ENCODE measurements around the gene INKA2.

The INKA2 gene

DNA sequence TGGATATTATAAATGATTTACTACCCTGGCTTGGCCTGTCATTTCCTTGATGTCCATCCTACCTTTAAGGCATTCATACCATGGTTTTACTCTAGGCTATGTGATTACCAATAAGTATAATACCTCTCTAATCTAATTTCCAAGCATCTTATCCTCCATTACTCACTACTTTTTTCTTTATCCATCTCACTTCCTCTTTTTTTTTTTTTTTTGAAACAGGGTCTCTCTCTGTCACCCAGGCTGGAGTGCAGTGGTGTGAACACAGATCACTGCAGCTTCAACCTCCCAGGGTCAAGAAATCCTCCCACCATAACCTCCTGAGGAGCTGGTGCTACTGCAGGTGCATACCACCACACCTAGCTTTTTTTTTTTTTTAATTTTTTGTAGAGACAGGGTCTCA, 39.9 kb downstream of the INKA2 start:
- TF ChIP-seq, protein P1, sequence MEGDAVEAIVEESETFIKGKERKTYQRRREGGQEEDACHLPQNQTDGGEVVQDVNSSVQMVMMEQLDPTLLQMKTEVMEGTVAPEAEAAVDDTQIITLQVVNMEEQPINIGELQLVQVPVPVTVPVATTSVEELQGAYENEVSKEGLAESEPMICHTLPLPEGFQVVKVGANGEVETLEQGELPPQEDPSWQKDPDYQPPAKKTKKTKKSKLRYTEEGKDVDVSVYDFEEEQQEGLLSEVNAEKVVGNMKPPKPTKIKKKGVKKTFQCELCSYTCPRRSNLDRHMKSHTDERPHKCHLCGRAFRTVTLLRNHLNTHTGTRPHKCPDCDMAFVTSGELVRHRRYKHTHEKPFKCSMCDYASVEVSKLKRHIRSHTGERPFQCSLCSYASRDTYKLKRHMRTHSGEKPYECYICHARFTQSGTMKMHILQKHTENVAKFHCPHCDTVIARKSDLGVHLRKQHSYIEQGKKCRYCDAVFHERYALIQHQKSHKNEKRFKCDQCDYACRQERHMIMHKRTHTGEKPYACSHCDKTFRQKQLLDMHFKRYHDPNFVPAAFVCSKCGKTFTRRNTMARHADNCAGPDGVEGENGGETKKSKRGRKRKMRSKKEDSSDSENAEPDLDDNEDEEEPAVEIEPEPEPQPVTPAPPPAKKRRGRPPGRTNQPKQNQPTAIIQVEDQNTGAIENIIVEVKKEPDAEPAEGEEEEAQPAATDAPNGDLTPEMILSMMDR (IDR thresholded peaks at IDR 0.05; ENCODE audit: insufficient read depth, low read depth, low read length, missing control alignments), result no peak
- no peak for DNase-seq (ENCODE audit: low read depth)
- H3K4me3 ChIP-seq (ENCODE audit: low read length), result no peak overlapping the region

DNA sequence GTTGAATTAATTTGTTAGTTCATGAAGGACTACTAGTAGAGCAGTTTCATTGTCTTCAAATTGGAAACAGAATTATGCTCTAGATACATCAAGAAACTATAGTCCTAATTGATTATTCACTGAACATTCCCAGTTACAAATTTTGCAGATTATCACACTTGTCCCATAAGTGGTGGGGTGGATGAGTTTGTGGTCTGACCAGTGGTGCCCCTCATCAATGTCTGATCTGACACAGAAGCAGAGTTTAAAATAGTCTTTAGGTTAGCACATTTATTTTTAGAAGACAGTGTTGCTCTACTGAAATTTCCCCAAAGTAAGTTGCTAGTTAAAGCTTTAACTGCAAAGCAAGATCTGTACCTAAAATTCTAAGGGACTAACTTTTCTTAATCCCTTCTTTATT, 42.9 kb downstream of the INKA2 start:
- TF ChIP-seq, protein P1 (IDR thresholded peaks at IDR 0.05; ENCODE audit: insufficient read depth, low read depth, low read length, missing control alignments), result no peak
- no peak overlapping the region for H3K4me3 ChIP-seq (ENCODE audit: low read length)
- no peak for DNase-seq (ENCODE audit: low read depth)

DNA sequence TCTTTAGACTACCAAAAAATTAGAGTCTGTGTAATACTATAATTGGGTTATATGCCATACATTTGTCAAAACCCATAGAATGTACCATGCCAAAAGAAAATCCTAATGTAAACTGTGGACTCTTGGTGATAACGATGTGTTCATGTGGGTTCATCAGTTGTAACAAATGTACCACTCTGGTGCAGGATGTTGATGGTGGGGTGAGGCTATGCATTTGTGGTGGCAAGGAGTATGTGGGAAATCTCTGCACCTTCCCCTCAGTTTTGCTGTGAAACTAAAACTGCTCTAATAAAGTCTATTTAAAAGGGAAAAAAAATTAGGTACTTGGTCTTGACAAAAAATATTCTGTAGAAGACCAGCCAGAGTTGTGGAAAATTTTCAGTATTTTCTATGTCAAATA, 43.4 kb downstream of the INKA2 start:
- TF ChIP-seq, protein P1 (IDR thresholded peaks at IDR 0.05; ENCODE audit: insufficient read depth, low read depth, low read length, missing control alignments), result no peak
- H3K4me3 ChIP-seq (ENCODE audit: low read length), result no peak overlapping the region
- no peak for DNase-seq (ENCODE audit: low read depth)

DNA sequence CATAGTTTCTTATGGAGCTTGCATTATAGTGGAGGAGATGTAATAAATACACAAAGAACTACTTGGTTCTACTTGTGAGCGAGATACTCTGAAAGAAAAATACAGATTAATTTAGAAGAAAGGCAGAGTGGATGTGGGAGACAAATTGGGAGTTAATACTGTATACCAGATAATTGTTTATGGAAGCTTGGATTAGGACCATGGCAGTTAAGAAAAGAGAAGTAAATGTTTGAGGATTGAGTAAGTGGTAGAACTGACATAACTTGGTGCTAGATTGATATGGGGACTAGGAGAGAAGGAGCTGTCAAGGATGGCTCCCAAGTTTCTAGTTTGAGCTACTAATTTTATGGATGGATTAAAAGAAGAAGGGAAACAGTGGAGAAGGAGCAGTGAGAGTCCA, 47.3 kb downstream of the INKA2 start:
- TF ChIP-seq, protein P1 (IDR thresholded peaks at IDR 0.05; ENCODE audit: insufficient read depth, low read depth, low read length, missing control alignments), result no peak
- H3K4me3 ChIP-seq (ENCODE audit: low read length), result no peak overlapping the region
- no peak for DNase-seq (ENCODE audit: low read depth)

DNA sequence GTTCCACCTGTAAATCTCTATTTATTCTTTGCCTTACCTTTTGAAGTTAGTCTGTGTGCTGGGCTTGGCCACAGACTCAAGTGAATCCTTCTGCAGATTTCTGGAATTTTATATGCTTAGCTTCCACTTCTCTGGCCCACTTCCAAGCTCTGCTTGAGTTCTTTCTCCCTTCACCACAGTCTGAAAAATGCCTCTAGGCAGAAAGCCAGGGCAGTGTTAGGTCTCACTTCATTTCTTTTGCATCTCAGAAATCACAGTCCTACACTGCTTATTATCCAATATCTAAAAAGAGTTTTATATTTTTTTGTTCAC, 48.9 kb downstream of the INKA2 start:
- DNase-seq (ENCODE audit: low read depth), result peak; percentile 14
- H3K4me3 ChIP-seq (ENCODE audit: low read length), result no peak overlapping the region
- TF ChIP-seq, protein P1 (IDR thresholded peaks at IDR 0.05; ENCODE audit: insufficient read depth, low read depth, low read length, missing control alignments), result no peak
